Glutamatergic neuron (in vitro differentiated cells): ENCODE data around the gene RBM27. TPM values are rescaled to one million over a fixed set of nuclear protein-coding genes. Genes with fewer than 3 reads are reported as not detected.

Experiments
- DNase-seq: peaks from one replicate; pipeline ENCODE4 v3.0.0; 2022
- H3K27ac Mint-ChIP-seq: one replicate; pipeline ENCODE4 v1.8.0; 2020; ENCODE audit warnings: mild to moderate bottlenecking, mixed read lengths, inconsistent platforms; ENCODE audit not compliant: unreplicated experiment
- H3K27me3 Mint-ChIP-seq: one replicate; pipeline ENCODE4 v1.8.0; 2020; ENCODE audit warnings: mild to moderate bottlenecking, moderate library complexity, mixed read lengths, inconsistent platforms; ENCODE audit not compliant: unreplicated experiment
- H3K36me3 Mint-ChIP-seq: one replicate; pipeline ENCODE4 v1.8.0; 2020; ENCODE audit warnings: mild to moderate bottlenecking, mixed read lengths, inconsistent platforms; ENCODE audit not compliant: unreplicated experiment
- H3K4me1 Mint-ChIP-seq: one replicate; pipeline ENCODE4 v1.8.0; 2020; ENCODE audit warnings: mild to moderate bottlenecking, low read depth, mixed read lengths, inconsistent platforms; ENCODE audit not compliant: unreplicated experiment
- H3K4me3 Mint-ChIP-seq: one replicate; pipeline ENCODE4 v1.8.0; 2020; ENCODE audit warnings: mild to moderate bottlenecking, mixed read lengths, inconsistent platforms; ENCODE audit not compliant: unreplicated experiment
- H3K9me3 Mint-ChIP-seq: one replicate; pipeline ENCODE4 v1.8.0; 2020; ENCODE audit warnings: mild to moderate bottlenecking, moderate library complexity, mixed read lengths, inconsistent platforms; ENCODE audit not compliant: unreplicated experiment
- CTCF ChIP-seq: fragments of 200-600 bp; sonication (generic); IDR thresholded peaks from one replicate; pipeline ENCODE4 v1.5.0; 2021; ENCODE audit not compliant: partially characterized antibody, unreplicated experiment
- total RNA-seq: library from RNA; stranded (reverse); fragmentation: NEBNext Ultra II Directional; extraction: Animal tissue kit (Norgen Biotek cat#: 25700); gene quantifications from one replicate; pipeline ENCODE4 v1.2.1, GENCODE V29; 2021; ENCODE audit not compliant: unreplicated experiment

The RBM27 gene
- total RNA-seq, 1 donor from 2014 or later: 20.8 TPM

- no peaks in the 10 kb centered on the region for H3K9me3 Mint-ChIP-seq
- H3K36me3 Mint-ChIP-seq: no peaks in the 10 kb centered on the region
- H3K4me3 Mint-ChIP-seq: no peak overlapping the region
- no peak for TF ChIP-seq CTCF
- H3K4me1 Mint-ChIP-seq: peaks cover 7% of the 10 kb centered on the region
- no peak for DNase-seq
- H3K27ac Mint-ChIP-seq: no peak overlapping the region
- no peaks in the 10 kb centered on the region for H3K27me3 Mint-ChIP-seq
These were observed 15.8 kb downstream of the RBM27 start for GRCh38 chr5:146219243-146219642.

- Mint-ChIP-seq H3K4me3 (no peak overlapping the region), H3K27me3 (no peaks in the 10 kb centered on the region), H3K4me1 (peaks cover 2% of the 10 kb centered on the region), H3K27ac (no peak overlapping the region), H3K9me3 (no peaks in the 10 kb centered on the region), H3K36me3 (no peaks in the 10 kb centered on the region)
- no peak for TF ChIP-seq CTCF
- no peak for DNase-seq
These were observed 17.8 kb downstream of the RBM27 start for GRCh38 chr5:146221234-146221633.

- no peak for TF ChIP-seq CTCF
- no peaks in the 10 kb centered on the region for H3K36me3 Mint-ChIP-seq
- H3K4me3 Mint-ChIP-seq: no peak overlapping the region
- DNase-seq: no peak
- no peaks in the 10 kb centered on the region for H3K27me3 Mint-ChIP-seq
- H3K27ac Mint-ChIP-seq: no peak overlapping the region
- H3K4me1 Mint-ChIP-seq: peaks cover 2% of the 10 kb centered on the region
- H3K9me3 Mint-ChIP-seq: no peaks in the 10 kb centered on the region
These were observed 18.6 kb downstream of the RBM27 start for GRCh38 chr5:146222005-146222404.

- H3K27ac Mint-ChIP-seq: no peak overlapping the region
- no peak for TF ChIP-seq CTCF
- no peak for DNase-seq
- H3K4me3 Mint-ChIP-seq: no peak overlapping the region
- H3K27me3 Mint-ChIP-seq: no peaks in the 10 kb centered on the region
- no peaks in the 10 kb centered on the region for H3K9me3 Mint-ChIP-seq
- no peaks in the 10 kb centered on the region for H3K36me3 Mint-ChIP-seq
- peaks cover 2% of the 10 kb centered on the region for H3K4me1 Mint-ChIP-seq
These were observed 19.8 kb downstream of the RBM27 start for GRCh38 chr5:146223179-146223578.

GRCh38 chr5:146229222-146229621 is 25.8 kb downstream of the RBM27 start:
- H3K27me3 Mint-ChIP-seq: no peaks in the 10 kb centered on the region
- no peaks in the 10 kb centered on the region for H3K9me3 Mint-ChIP-seq
- DNase-seq: no peak
- no peaks in the 10 kb centered on the region for H3K4me1 Mint-ChIP-seq
- H3K4me3 Mint-ChIP-seq: no peak overlapping the region
- H3K36me3 Mint-ChIP-seq: no peaks in the 10 kb centered on the region
- no peak overlapping the region for H3K27ac Mint-ChIP-seq
- TF ChIP-seq CTCF: no peak
